Measurements from ENCODE around the gene CTU1. TPM values are rescaled to one million over a fixed set of nuclear protein-coding genes. Genes with fewer than 3 reads are reported as not detected.
"Not testable (repeated sequence)": the region's sequence is repeated elsewhere in the genome, so short reads cannot be mapped to it uniquely, and the experiment has no call there.

CTU1 gene
- polyA plus RNA-seq (2012; ENCODE audit: insufficient read depth, insufficient read length) = 5.1 TPM

- H3K4me3 ChIP-seq (ENCODE audit: low read length) = peak within 1 kb of the TSS; percentile 92
- peak; percentile 99 for DNase-seq (ENCODE audit: low read depth, low spot score)
Observed at GRCh38 chr19:51108066-51108804, at the start of gene CTU1. Gene CTU1, minus strand, starts transcription at chr19:51108409. Its CDS starts 3,840 bp downstream, at chr19:51104569.

DNA sequence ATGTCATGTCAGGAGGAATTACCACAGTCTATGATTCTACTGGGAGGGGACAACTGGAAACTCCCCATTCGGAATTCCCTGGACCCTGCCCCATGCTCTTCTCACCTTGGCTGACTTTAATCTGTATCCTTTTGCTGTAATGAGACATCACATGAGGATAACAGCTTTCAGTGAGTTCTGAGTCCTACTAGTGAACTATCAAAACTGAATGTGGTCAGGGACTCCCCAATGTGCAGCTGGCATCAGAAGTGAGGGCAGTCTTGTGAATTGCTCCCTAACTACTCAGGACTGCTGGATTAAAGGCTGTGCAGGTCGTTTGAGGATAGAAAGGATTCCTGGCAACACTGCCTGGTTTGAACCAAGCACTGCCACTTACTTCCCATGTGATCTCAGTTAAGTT, 49.1 kb upstream of the CTU1 start:
- no peak for DNase-seq (ENCODE audit: low read depth, low spot score)
- no peak overlapping the region for H3K4me3 ChIP-seq (ENCODE audit: low read length)

DNA sequence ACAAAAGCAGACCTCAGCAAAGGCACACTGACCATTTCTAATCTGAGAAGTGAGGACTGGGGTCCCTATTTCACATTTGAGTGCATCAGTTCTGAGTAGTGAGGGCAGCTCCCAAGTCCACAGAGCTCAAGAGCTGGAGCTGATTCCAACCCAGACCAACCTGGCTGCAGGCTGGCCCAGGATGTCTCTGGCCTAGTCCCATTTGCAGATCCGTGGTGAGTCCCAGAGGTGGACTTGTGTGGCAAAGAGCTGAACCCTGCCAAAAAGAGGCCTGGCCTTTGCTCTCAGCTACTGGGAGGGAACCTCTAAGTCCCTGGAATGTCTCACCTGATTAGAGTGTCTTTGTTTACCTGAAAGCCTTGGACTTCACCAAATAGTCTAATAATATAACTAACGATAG, 48.5 kb upstream of the CTU1 start:
- no peak overlapping the region for H3K4me3 ChIP-seq (ENCODE audit: low read length)
- DNase-seq (ENCODE audit: low read depth, low spot score) = no peak

- DNase-seq (ENCODE audit: low read depth, low spot score) = no peak
- H3K4me3 ChIP-seq (ENCODE audit: low read length) = no peak overlapping the region
Observed at GRCh38 chr19:51150627-51151026, 42.4 kb upstream of the CTU1 start.

DNA sequence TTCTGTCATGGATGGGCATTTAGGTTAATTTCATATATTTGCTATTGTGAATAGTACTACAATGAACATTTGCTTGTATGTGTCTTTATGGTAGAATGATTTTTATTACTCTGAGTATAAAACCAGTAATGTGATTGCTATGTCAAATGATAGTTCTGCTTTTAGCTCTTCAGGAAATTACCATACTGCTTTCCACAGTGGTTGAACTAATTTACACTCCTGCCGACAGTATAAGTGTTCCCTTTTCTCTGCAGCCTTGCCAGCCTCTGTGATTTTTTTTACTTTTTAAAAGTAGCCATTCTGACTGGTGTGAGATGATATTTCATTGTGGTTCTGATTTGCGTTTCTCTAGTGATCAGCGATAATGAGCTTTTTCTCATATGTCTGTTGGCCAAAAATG, 40.4 kb upstream of the CTU1 start:
- DNase-seq (ENCODE audit: low read depth, low spot score) = no peak
- H3K4me3 ChIP-seq (ENCODE audit: low read length) = no peak overlapping the region

- H3K4me3 ChIP-seq (ENCODE audit: low read length) = no peak overlapping the region
- no peak for DNase-seq (ENCODE audit: low read depth, low spot score)
Observed at GRCh38 chr19:51147663-51148062, 39.5 kb upstream of the CTU1 start.

DNA sequence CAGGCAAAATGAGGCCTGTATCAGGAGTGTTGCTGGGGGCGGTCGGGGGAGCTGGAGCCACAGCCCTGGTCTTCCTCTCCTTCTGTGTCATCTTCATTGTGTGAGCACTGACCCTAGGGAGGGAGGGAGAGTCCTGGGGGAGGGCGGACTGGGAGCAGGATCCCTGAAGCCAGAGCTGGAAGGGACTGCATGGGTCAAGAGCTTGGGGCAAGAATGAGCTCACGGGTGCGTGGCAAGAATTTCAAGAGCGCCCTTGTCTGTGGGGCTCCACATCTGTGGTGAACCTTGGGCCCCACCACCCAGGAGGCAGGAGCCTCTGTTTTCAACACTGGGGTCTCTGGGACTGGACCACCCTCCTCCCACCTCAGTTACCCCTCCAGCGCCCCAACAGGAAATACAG, 38.5 kb upstream of the CTU1 start:
- no peak overlapping the region for H3K4me3 ChIP-seq (ENCODE audit: low read length)
- DNase-seq (ENCODE audit: low read depth, low spot score) = no peak

- DNase-seq (ENCODE audit: low read depth, low spot score) = no peak
- no peak overlapping the region for H3K4me3 ChIP-seq (ENCODE audit: low read length)
Observed at GRCh38 chr19:51145916-51146493, 37.8 kb upstream of the CTU1 start.

DNA sequence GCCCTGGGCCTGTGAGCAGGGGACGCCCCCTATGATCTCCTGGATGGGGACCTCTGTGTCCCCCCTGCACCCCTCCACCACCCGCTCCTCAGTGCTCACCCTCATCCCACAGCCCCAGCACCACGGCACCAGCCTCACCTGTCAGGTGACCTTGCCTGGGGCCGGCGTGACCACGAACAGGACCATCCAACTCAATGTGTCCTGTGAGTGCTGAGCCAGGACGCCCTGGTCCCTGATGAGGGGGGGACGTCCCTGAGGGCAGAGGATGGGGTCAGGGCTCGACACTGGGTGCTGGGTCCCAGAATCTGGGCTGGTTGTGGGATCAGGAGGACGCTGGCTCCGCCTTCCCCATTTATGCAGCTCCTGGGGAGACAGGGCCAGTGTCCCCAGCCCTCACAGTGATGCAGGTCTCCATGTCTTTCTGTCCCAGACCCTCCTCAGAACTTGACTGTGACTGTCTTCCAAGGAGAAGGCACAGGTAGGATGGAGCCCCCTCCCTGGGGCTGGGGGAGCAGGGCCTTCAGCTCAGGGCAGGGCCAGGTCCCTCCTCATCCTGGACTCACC, 36.4 kb upstream of the CTU1 start:
- H3K4me3 ChIP-seq (ENCODE audit: low read length) = no peak overlapping the region
- no peak for DNase-seq (ENCODE audit: low read depth, low spot score)

GRCh38 chr19:51143486-51143885, 35.3 kb upstream of the CTU1 start:
- H3K4me3 ChIP-seq (ENCODE audit: low read length) = no peak overlapping the region
- no peak for DNase-seq (ENCODE audit: low read depth, low spot score)

- not testable (repeated sequence) for H3K4me3 ChIP-seq (ENCODE audit: low read length); DNase-seq (ENCODE audit: low read depth, low spot score)
Observed at GRCh38 chr19:51142809-51143475, 34.7 kb upstream of the CTU1 start.

DNA sequence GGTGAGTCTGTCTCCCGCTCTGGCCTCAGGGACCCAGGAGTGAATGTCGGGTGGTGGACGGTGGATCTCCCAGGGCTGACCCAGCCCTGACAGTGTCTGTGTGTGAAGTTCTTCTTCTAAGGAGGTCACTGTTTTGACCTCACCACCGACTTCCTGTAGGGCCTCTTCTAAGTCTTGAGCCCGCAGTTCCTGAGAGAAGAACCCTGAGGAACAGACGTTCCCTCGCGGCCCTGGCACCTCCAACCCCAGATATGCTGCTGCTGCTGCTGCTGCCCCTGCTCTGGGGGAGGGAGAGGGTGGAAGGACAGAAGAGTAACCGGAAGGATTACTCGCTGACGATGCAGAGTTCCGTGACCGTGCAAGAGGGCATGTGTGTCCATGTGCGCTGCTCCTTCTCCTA, 33.9 kb upstream of the CTU1 start, which contains the start of gene SIGLEC7:
SIGLEC7 (plus strand) TSS at position 183 of the 400 bp plus-strand sequence; CDS start at position 252, 69 bp downstream.
- no peak for DNase-seq (ENCODE audit: low read depth, low spot score)
- no peak within 1 kb of the TSS for H3K4me3 ChIP-seq (ENCODE audit: low read length)

GRCh38 chr19:51141181-51141580, 33.0 kb upstream of the CTU1 start:
- no peak for DNase-seq (ENCODE audit: low read depth, low spot score)

DNA sequence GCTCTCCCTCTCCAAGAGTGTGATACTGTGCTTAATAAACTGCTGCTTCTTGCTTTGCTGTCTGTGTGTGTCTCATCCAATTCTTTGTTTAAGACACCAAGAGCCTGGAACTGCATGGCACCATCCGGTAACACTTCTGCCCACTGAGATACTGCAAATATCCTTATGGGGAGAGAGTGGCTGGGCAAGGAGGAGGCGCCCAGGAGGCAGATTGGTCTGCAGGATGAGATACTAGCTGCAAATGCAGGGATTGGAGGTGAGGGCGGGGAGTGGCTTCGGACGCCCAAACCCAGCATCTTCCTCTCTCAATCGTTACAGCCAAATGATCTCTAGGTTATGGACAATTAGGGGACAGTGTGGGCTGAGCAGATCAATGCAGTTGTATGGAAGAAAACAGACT, 32.2 kb upstream of the CTU1 start:
- no peak overlapping the region for H3K4me3 ChIP-seq (ENCODE audit: low read length)

More at GRCh38 chr19:51141181-51141580, 33.0 kb upstream of the CTU1 start:
- H3K4me3 ChIP-seq (ENCODE audit: low read length) = no peak overlapping the region

DNA sequence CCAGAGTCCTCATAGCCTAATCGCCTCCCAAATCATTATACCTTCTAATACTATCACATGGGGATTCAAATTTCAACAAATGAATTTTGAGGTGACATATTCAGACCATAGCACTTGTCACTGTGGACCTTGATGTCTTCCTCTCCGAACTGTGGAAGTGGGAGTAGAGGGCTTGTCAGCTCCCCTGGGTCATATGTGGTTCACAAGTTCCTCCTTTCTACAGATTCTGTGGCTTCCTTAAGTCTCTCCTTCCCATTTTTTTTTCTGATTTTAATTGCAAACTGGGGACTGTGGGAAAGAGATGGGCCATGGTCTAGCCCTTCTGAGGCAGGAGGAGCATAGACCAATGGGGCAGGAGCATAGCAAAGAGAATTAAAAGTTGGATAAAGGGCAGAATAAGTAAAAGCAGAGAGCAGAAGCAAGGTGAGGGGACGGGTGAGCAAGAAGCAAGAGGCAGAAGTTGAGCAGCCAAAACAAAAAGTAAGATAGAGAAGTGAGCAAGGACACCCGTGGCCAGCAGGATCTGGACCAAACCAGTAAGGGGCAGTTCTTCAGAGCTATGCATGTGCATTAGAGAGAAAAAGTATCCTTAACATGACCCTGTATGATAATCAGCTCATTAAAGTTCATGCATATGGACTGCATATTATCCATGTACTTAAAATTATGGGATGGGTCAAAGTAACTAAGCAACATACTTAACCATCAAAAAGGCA, 31.2 kb upstream of the CTU1 start:
- DNase-seq (ENCODE audit: low read depth, low spot score) = no peak
- no peak overlapping the region for H3K4me3 ChIP-seq (ENCODE audit: low read length)

More for the DNA sequence above, 32.2 kb upstream of the CTU1 start:
- no peak for DNase-seq (ENCODE audit: low read depth, low spot score)

DNA sequence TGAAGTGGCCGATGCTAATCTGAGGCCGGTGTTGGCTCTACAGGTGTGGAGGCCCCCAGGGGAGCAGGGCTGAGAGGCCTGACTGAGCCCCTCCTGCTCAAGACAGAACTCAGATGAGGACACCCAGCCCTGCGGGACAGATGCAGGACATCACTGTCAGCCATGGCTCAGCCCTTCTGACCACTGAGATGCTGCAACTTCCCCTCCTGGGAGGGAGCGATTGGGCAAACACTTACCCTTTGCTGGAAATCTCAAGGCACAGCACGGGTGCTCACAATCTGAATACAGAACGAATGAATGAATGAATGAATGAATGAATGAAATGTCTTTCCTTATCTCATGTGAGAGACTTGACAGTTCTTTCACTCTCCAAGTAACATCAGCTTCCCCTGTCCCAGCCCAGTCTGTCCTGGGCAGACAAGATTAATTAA, 30.4 kb upstream of the CTU1 start:
- no peak overlapping the region for H3K4me3 ChIP-seq (ENCODE audit: low read length)
- DNase-seq (ENCODE audit: low read depth, low spot score) = no peak

- DNase-seq (ENCODE audit: low read depth, low spot score) = no peak
- no peak overlapping the region for H3K4me3 ChIP-seq (ENCODE audit: low read length)
Observed at GRCh38 chr19:51137792-51138425, 29.7 kb upstream of the CTU1 start.

- no peak overlapping the region for H3K4me3 ChIP-seq (ENCODE audit: low read length)
- DNase-seq (ENCODE audit: low read depth, low spot score) = no peak
Observed at GRCh38 chr19:51136851-51137551, 28.8 kb upstream of the CTU1 start.
